ENCODE results near the gene C16orf54. TPM values are rescaled to one million over a fixed set of nuclear protein-coding genes. Genes with fewer than 3 reads are reported as not detected.

The C16orf54 gene
- total and polyA plus RNA-seq, 7 donors = 0.03 to 0.57 (median 0.24) TPM

GRCh38 chr16:29699324-29700219 lies 46.2 kb downstream of the C16orf54 start:
- intact Hi-C loops (cut with DNase I) = loop anchor here (5.0 to 10.0 kb wide), 4 partner anchors 85 to 325 kb away; partner anchors contain the start of gene C16orf92 (in 1 of the 2)
- H3K27ac ChIP-seq = no peak overlapping the region
- WGBS, 3 donors = 60 to 67% (median 63%) methylated on average over 11 of the region's 11 CpGs
- ATAC-seq (no peak), DNase-seq (no peak)
- H3K4me3 ChIP-seq = no peak overlapping the region
- no peaks in the 10 kb centered on the region for H3K4me1 ChIP-seq
- H3K9me3 ChIP-seq = no peaks in the 10 kb centered on the region
- no peaks in the 10 kb centered on the region for H3K36me3 ChIP-seq (ENCODE audit: insufficient read depth in 1 of 2, low read depth in 1 of 2)
- H3K27me3 ChIP-seq (ENCODE audit: insufficient read depth in 3 of 3, low read length in 2 of 3) = no peaks in the 10 kb centered on the region
- no peak for TF ChIP-seq CTCF (IDR thresholded peaks at IDR 0.05)

- Histone ChIP-seq H3K9me3 (no peaks in the 10 kb centered on the region), H3K27me3 (ENCODE audit: insufficient read depth in 3 of 3, low read length in 2 of 3) (no peaks in the 10 kb centered on the region), H3K4me3 (no peak overlapping the region), H3K4me1 (no peaks in the 10 kb centered on the region), H3K36me3 (ENCODE audit: insufficient read depth in 1 of 2, low read depth in 1 of 2) (no peaks in the 10 kb centered on the region), H3K27ac (no peak overlapping the region)
- TF ChIP-seq CTCF (IDR thresholded peaks at IDR 0.05) = no peak
- WGBS, 3 donors = 92% methylated on average over 17 of the region's 17 CpGs
- ATAC-seq = no peak
- no peak for DNase-seq
- intact Hi-C loops (cut with DNase I) = loop anchor here in 1 of 2 donors (10.0 kb wide), 1 partner anchor 326 kb away; the partner anchor contains the start of gene C16orf92
Observed at GRCh38 chr16:29698484-29699323, 47.1 kb downstream of the C16orf54 start.

GRCh38 chr16:29698042-29698441 lies 47.7 kb downstream of the C16orf54 start:
- no peaks in the 10 kb centered on the region for H3K9me3 ChIP-seq
- no peaks in the 10 kb centered on the region for H3K27me3 ChIP-seq (ENCODE audit: insufficient read depth in 3 of 3, low read length in 2 of 3)
- H3K4me3 ChIP-seq = no peak overlapping the region
- 78 to 92% (median 91%) methylated on average over 2 of the region's 2 CpGs for WGBS, 3 donors
- no peak overlapping the region for H3K27ac ChIP-seq
- no peaks in the 10 kb centered on the region for H3K36me3 ChIP-seq (ENCODE audit: insufficient read depth in 1 of 2, low read depth in 1 of 2)
- ATAC-seq (no peak), DNase-seq (no peak)
- no peaks in the 10 kb centered on the region for H3K4me1 ChIP-seq
- intact Hi-C loops (cut with DNase I) = loop anchor here in 1 of 2 donors (10.0 kb wide), 1 partner anchor 327 kb away; the partner anchor contains the start of gene C16orf92
- no peak for TF ChIP-seq CTCF (IDR thresholded peaks at IDR 0.05)

DNA sequence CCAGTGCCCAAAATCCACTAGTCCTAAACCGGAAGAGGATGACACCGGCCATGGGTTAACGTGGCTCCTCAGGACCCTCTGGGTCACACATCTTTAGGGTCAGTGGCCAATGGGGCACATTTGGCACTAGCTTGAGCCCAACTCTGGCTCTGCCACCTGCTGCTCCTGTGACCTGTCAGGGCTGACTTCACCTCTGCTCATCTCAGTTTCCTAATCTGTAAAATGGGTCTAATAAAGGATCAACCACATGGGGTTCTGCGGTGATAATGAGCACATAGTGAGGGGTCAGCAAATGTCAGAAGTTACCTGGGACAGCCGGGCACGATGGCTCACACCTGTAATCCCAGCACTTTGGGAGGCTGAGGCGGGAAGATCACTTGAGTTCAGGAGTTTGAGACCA lies 48.4 kb downstream of the C16orf54 start:
- 96 to 100% (median 99%) methylated on average over 7 of the region's 7 CpGs for WGBS, 3 donors
- intact Hi-C loops (cut with DNase I) = loop anchor here in 1 of 2 donors (10.0 kb wide), 1 partner anchor 327 kb away; the partner anchor contains the start of gene C16orf92

More for the DNA sequence above, 48.4 kb downstream of the C16orf54 start:
- no peak for DNase-seq
- no peaks in the 10 kb centered on the region for H3K4me1 ChIP-seq
- H3K27me3 ChIP-seq (ENCODE audit: insufficient read depth in 3 of 3, low read length in 2 of 3) = no peaks in the 10 kb centered on the region
- no peak overlapping the region for H3K4me3 ChIP-seq
- no peak for ATAC-seq
- no peak overlapping the region for H3K27ac ChIP-seq
- TF ChIP-seq CTCF (IDR thresholded peaks at IDR 0.05) = no peak
- H3K9me3 ChIP-seq = no peaks in the 10 kb centered on the region
- H3K36me3 ChIP-seq (ENCODE audit: insufficient read depth in 1 of 2, low read depth in 1 of 2) = no peaks in the 10 kb centered on the region

Measured in psoas muscle (tissue), 8 donors.